Measurements from ENCODE around the gene GPX3. TPM values are rescaled to one million over a fixed set of nuclear protein-coding genes. Genes with fewer than 3 reads are reported as not detected.

The GPX3 gene
- total RNA-seq, 2 donors from 2014 or later: not detected

Other genes starting within 250 kb of the GPX3 start
- gene SMIM3, start 241.8 kb upstream of the GPX3 start, total RNA-seq: 10 to 100 TPM; 17.7 to 20.2 TPM
- 1 to 10 TPM; 1.4 TPM for gene IRGM, start 174.1 kb upstream of the GPX3 start, total RNA-seq
- 1 to 10 TPM in 1 of 2 donors, under 1 TPM in 1; 0.71 to 1.5 TPM for gene ZNF300, start 115.6 kb upstream of the GPX3 start, total RNA-seq
- 100 to 1,000 TPM; 316 to 609 TPM for gene TNIP1, start 60.4 kb downstream of the GPX3 start, total RNA-seq
- 100 to 1,000 TPM; 432 to 559 TPM for gene ANXA6, start 137.2 kb downstream of the GPX3 start, total RNA-seq
- gene CCDC69, start 203.5 kb downstream of the GPX3 start, total RNA-seq: 10 to 100 TPM; 27.4 to 40.1 TPM
- 10 to 100 TPM; 32.2 to 41.1 TPM for gene GM2A, start 232.6 kb downstream of the GPX3 start, total RNA-seq

All from activated T-helper 17 cell treated with anti-CD3 and anti-CD28 coated beads, Interleukin-2, amount 50 U/mL, for 72 hours (primary cell).